HepG2 (cell line): ENCODE data around the gene FAM222A.
A peak's percentile ranks its signal among the peaks of the same experiment; 100 is the strongest.

Experiments used
- ELK4 ChIP-seq: sonication (generic); formaldehyde crosslinking; IDR thresholded peaks from 2 replicates; pipeline ENCODE4 v1.9.0; 2021; ENCODE audit warnings: missing genetic modification reagents, borderline replicate concordance
- POLR2A ChIP-seq, 2 experiments: IDR thresholded peaks; 2 replicates each; pipeline ENCODE4 v1.6.1; 2011; ENCODE audit warnings: low read depth in 2 of 2, low read length in 2 of 2, mild to moderate bottlenecking in 1 of 2, moderate library complexity in 1 of 2; ENCODE audit not compliant: insufficient read depth in 1 of 2

GRCh38 chr12:109713187-109714070 lies at the start of gene FAM222A:
- TF ChIP-seq POLR2A (IDR thresholded peaks at IDR 0.05; ENCODE audit: insufficient read depth in 1 of 2, low read depth in 2 of 2, low read length in 2 of 2), result peak in 1 of 2 experiments; percentile 76; a peak in 2 of 4 replicates
- no peak for TF ChIP-seq ELK4 (CRISPR knock-in tag)
